A549 (cell line): ENCODE results near the gene PLS3.

Experiments
- MAZ ChIP-seq: fragments of 150-350 bp; IDR thresholded peaks from 2 replicates; pipeline ENCODE4 v1.6.1; 2014; ENCODE audit warnings: antibody characterized with exemption, low read depth, low read length, borderline replicate concordance
- TF ChIP-seq, protein P1 (sequence below): fragments of >200 bp; sonication (Bioruptor Twin); formaldehyde crosslinking; IDR thresholded peaks from 3 replicates; pipeline ENCODE4 v1.5.1; 2016

DNA sequence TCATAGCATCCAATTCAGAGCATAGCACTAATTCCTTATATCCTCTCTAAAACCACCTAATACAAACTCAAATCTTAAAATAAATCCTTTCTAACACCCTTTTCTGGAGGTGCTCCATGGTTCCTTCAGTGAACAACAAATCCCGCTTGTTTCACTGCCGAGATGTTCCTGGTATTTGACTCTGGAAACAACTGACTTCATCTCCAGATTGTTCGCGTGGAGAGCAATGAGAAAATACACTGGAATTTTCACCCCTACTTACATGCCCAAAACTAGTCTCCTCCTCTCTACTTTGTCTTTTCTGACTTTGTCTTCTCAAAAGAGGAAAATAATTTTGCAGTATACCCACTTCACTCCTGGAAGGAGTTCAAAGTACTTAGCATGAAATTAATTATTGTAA lies 129.0 kb downstream of the PLS3 start:
- TF ChIP-seq, protein P1, sequence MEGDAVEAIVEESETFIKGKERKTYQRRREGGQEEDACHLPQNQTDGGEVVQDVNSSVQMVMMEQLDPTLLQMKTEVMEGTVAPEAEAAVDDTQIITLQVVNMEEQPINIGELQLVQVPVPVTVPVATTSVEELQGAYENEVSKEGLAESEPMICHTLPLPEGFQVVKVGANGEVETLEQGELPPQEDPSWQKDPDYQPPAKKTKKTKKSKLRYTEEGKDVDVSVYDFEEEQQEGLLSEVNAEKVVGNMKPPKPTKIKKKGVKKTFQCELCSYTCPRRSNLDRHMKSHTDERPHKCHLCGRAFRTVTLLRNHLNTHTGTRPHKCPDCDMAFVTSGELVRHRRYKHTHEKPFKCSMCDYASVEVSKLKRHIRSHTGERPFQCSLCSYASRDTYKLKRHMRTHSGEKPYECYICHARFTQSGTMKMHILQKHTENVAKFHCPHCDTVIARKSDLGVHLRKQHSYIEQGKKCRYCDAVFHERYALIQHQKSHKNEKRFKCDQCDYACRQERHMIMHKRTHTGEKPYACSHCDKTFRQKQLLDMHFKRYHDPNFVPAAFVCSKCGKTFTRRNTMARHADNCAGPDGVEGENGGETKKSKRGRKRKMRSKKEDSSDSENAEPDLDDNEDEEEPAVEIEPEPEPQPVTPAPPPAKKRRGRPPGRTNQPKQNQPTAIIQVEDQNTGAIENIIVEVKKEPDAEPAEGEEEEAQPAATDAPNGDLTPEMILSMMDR, result no peak
- no peak for TF ChIP-seq MAZ
